Upper lobe of right lung (tissue), 1 donor: ENCODE data around the gene TEX51. TPM values are rescaled to one million over a fixed set of nuclear protein-coding genes. Genes with fewer than 3 reads are reported as not detected.
A peak's percentile ranks its signal among the peaks of the same experiment; 100 is the strongest.

Source experiments
- ATAC-seq: fragments of 200-7000 bp; cut with Tn5 transposase; one replicate; pipeline ENCODE4 v1.9.1; 2020; ENCODE audit warnings: mild to moderate bottlenecking, moderate library complexity
- DNase-seq: peaks from one replicate; pipeline ENCODE4 v3.0.0-alpha.2; 2020
- H3K27ac ChIP-seq: fragments of 200-600 bp; one replicate; pipeline ENCODE4 v1.8.0; 2022
- H3K27me3 ChIP-seq: fragments of 200-600 bp; one replicate; pipeline ENCODE4 v1.8.0; 2022; ENCODE audit warnings: mild to moderate bottlenecking
- H3K36me3 ChIP-seq: fragments of 200-600 bp; one replicate; pipeline ENCODE4 v1.8.0; 2022
- H3K4me1 ChIP-seq: fragments of 200-600 bp; one replicate; pipeline ENCODE4 v1.8.0; 2022
- H3K4me3 ChIP-seq: fragments of 200-600 bp; one replicate; pipeline ENCODE4 v1.8.0; 2022; ENCODE audit warnings: mild to moderate bottlenecking
- H3K9me3 ChIP-seq: fragments of 200-600 bp; one replicate; pipeline ENCODE4 v1.8.0; 2022
- CTCF ChIP-seq: fragments of 200-600 bp; IDR thresholded peaks from one replicate; pipeline ENCODE4 v1.8.0; 2022; ENCODE audit warnings: antibody characterized with exemption
- intact Hi-C: fragments of 100-400 bp; cut with DNase I; formaldehyde crosslinking; loops from one replicate; pipeline ENCODE4 v1.11.0; 2022
- total RNA-seq: library from RNA; stranded (reverse); fragmentation: NEBNext Ultra II Directional; extraction: Animal tissue kit (Norgen Biotek cat#: 25700); gene quantifications from one replicate; pipeline ENCODE4 v1.2.1, GENCODE V29; 2021
- donor health status: DM: no; HTN: yes; CAD: no; lungs with severe emphysema.

The TEX51 gene
- total RNA-seq, 1 donor from 2014 or later, result not detected

- no peaks in the 10 kb centered on the region for H3K4me1 ChIP-seq
- peak; percentile 81 for DNase-seq
- H3K36me3 ChIP-seq, result no peaks in the 10 kb centered on the region
- ATAC-seq, result peak; percentile 89
- H3K9me3 ChIP-seq, result no peaks in the 10 kb centered on the region
- H3K27ac ChIP-seq, result no peak overlapping the region
- peak; percentile 59 for TF ChIP-seq CTCF
- intact Hi-C loops, result no loop called here
- H3K4me3 ChIP-seq, result peak overlapping the region; percentile 37
- H3K27me3 ChIP-seq, result no peaks in the 10 kb centered on the region
These were observed 12.3 kb upstream of the TEX51 start for GRCh38 chr2:126886211-126886915.

DNA sequence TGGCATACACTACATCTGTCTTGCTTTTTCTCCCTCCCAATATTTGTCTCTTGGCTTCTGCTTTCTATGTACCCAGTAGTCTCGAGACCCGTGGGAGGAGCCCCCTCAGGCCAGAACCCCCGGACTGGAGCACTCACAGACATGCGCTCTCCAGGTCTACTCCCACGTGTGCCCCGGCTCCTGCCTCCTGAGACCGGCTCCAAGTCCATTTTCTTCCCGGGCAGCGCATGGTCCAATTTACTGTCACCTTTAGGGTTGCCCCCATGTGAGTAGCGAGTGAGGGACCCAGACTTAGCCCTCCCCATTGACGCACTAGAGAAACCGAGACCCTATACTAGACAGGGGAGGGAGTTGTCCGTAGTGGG, 11.8 kb upstream of the TEX51 start:
- Histone ChIP-seq H3K27ac (no peak overlapping the region), H3K36me3 (no peaks in the 10 kb centered on the region), H3K4me3 (no peak overlapping the region), H3K9me3 (no peaks in the 10 kb centered on the region), H3K27me3 (no peaks in the 10 kb centered on the region), H3K4me1 (no peaks in the 10 kb centered on the region)
- intact Hi-C loops, result no loop called here
- no peak for TF ChIP-seq CTCF
- ATAC-seq (no peak), DNase-seq (peak; percentile 42)

DNA sequence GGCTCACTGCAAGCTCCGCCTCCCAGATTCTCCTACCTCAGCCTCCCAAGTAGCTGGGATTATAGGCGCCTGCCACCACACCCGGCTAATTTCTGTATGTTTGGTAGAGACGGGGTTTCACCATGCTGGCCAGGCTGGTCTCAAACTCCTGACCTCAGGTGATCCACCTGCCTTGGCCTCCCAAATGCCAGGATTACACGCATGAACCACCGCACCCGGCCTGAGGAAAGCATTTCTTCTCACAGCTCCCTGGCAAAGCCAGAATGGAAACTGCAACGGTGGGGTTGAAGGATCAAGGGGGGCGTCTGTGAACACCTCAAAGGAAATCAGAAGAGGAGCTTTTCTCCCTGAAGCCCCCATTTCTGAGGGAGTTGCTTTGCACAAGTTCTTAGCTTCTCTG, 11.2 kb upstream of the TEX51 start:
- no peak for TF ChIP-seq CTCF
- intact Hi-C loops, result no loop called here
- ATAC-seq (no peak), DNase-seq (peak; percentile 42)
- no peak overlapping the region for H3K4me3 ChIP-seq
- no peak overlapping the region for H3K27ac ChIP-seq
- H3K9me3 ChIP-seq, result no peaks in the 10 kb centered on the region
- no peaks in the 10 kb centered on the region for H3K4me1 ChIP-seq
- no peaks in the 10 kb centered on the region for H3K36me3 ChIP-seq
- no peaks in the 10 kb centered on the region for H3K27me3 ChIP-seq

DNA sequence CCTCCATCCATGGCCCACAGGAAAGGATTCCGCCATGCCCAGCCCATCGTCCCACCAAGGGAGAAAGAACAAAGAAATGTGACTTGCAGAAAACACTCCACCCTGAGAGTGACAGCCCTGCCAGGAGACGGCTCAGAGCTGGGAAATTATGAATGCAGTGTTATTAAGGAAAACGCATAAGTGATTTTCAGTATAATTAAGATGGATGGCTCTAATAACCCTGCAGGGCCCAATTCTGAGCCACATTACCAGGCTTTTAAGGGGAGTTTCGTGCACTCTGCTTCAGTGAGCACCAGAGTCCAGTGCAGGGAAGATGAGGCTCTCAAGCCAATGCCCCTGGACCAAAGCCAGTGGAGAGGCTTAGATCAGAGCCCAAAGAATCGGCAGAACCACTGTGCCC, 10.6 kb upstream of the TEX51 start:
- H3K27ac ChIP-seq, result no peak overlapping the region
- H3K27me3 ChIP-seq, result no peaks in the 10 kb centered on the region
- no peaks in the 10 kb centered on the region for H3K36me3 ChIP-seq
- H3K4me3 ChIP-seq, result no peak overlapping the region
- TF ChIP-seq CTCF, result no peak
- intact Hi-C loops, result no loop called here
- no peak for ATAC-seq
- DNase-seq, result no peak
- no peaks in the 10 kb centered on the region for H3K9me3 ChIP-seq
- H3K4me1 ChIP-seq, result no peaks in the 10 kb centered on the region

- no peaks in the 10 kb centered on the region for H3K36me3 ChIP-seq
- no peak overlapping the region for H3K27ac ChIP-seq
- intact Hi-C loops, result no loop called here
- no peak for ATAC-seq
- no peaks in the 10 kb centered on the region for H3K9me3 ChIP-seq
- no peak overlapping the region for H3K4me3 ChIP-seq
- peak; percentile 63 for DNase-seq
- no peak for TF ChIP-seq CTCF
- no peaks in the 10 kb centered on the region for H3K4me1 ChIP-seq
- no peaks in the 10 kb centered on the region for H3K27me3 ChIP-seq
These were observed 9.6 kb upstream of the TEX51 start for GRCh38 chr2:126889071-126889470.
